GM21447 (cell line): ENCODE results near the gene UBAC2.
"Not testable (repeated sequence)": the region's sequence is repeated elsewhere in the genome, so short reads cannot be mapped to it uniquely, and the experiment has no call there.

Experiments used
- ATAC-seq: cut with Tn5 transposase; IDR thresholded peaks from one replicate; pipeline ENCODE4 v1.9.1; 2021; ENCODE audit not compliant: unreplicated experiment

The UBAC2 gene

DNA sequence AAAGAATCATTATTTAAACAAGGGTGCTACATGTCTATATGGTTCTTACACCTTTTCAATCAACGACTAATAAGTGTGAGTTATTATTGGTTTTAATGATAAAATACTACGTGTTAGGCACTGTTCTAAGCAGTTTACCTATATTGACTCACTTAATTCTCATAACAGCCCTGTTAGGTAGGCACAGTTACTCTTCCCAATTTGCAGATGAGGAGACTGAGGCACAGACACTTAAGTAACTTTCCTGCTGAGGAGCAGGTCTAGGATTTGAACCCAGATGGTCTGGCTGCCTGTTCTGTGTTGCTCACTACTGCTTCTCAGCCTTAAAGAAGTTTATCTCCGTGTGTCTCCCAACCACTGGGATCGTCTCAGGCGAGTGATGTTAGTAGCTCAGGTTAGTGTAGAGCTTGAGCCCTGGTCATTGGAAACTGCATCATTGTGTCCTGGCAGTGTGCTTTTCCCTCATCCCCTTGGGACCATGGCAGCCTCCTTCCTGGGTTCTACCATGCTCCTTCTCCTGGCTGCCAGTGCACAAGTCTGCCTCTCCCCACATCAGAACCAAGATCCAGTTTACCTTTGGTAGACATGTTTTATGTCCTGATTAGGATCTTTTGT is 10.9 kb downstream of the UBAC2 start:
- ATAC-seq, result no peak

DNA sequence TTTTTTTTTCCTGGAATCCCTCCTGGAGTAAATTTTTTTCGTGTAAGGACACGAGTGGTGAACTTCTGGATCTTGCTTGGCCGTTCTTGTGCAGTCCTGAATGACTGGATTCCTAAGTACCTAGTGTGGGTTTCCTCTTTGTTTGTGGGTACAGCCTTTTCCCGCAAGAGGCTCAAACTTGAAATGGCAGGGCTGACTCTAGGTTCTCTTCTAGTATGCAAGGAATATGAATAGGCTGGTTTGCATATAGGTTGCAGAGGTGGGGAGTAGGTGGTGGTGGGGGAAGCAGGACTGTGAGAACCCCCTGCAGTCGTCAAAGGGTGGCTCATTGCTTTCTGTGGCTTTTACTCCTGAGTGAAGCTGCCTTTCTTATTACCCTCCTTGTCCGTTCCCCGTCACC is 13.6 kb downstream of the UBAC2 start:
- ATAC-seq, result peak; percentile 75

DNA sequence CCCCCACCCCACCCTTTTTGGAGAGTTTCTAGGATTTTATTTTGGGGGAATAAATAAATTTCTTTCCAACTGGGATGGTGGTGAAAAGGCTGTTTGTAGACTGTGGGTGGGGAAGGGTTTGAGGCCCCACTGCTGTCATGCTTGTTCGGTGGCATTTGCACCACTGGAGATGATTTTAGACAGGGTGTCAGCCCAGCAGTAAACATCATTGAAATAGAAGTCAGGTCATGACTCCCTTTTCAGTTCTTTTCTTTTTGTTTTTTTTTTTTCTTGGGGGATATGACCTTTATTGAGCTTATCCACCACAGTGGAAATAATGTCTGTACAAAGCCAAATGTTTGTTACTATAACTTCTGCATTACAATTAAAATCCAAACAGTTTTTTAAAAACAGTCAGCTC is 14.1 kb downstream of the UBAC2 start:
- no peak for ATAC-seq

DNA sequence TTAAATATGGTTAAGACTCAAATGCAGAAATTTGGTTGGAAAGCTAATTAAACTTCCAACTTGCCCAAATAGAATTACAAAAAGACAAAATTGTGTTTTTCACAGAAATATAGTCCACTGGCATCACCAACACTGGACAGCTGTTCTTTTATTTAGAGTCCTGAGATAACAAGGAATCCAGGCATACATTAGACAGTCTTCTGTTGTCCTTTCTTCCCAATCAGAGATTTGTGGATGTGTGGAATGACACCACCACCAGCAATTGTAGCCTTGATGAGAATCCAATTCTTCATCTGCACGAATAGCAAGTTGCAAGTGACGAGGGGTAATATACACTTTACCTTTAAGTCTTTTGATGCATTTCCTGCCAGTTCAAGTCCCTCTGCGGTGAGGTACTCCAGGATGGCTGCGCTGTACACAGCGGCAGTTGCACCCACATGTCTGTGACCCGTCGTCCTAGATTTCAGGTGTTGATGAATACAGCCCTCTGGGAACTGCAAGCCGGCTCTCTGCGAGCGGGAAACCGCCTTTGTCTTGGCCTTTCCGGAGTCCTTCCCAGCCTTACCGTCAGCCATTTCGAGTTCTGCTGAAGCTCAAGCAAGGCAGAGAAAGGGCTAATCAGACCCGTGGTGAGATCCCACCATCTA is 14.7 kb downstream of the UBAC2 start:
- ATAC-seq, result no peak

DNA sequence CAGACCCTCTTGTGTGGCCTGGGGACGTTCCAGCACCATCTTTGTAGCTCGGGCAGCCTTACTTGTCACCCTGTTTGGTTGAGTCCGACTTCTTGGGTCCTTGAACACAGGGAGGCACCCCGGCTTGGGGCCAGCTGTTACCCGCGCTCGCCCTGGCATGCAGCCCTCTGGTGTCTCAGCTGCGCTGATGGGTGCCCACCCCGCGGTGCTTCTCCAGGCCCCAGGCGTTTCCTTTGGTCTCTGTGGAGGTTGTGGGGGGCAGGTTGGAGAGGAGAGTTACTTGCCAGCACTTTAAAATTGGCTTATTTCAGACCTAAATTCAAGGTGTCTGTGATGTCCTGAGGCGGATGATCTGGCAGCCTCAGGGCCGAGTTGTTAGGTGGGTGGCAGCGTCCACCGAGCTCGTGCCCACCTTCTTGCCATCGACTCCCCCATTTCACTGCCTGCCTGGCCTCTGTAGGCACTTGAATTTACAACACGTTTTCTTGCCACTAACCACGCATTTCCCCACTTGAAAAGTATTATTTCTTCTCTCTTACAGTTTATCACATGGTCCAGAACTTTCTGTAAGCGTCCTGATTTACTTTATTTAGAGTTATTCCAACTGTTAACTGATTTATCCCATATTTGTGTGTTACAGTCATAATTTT is 16.9 kb downstream of the UBAC2 start:
- ATAC-seq, result no peak

DNA sequence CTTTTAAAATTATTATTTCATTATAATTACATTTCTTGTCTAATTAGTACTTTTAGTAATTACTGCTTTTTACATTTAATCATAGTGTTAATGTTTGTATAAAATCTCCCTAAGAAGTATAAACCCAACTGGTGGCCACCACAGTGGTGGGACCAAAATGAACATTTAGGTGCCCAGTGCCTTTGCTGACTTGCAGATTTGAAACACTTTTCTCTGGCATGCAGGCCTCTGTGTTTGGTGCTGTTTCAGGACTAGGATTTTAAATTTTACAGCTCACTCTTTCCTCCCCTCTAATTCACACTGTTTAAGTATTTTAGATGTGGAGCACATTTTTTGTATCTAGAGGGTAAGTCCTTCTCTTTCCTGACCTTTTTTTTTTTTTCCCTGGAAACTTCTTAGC is 17.5 kb downstream of the UBAC2 start:
- ATAC-seq, result no peak

DNA sequence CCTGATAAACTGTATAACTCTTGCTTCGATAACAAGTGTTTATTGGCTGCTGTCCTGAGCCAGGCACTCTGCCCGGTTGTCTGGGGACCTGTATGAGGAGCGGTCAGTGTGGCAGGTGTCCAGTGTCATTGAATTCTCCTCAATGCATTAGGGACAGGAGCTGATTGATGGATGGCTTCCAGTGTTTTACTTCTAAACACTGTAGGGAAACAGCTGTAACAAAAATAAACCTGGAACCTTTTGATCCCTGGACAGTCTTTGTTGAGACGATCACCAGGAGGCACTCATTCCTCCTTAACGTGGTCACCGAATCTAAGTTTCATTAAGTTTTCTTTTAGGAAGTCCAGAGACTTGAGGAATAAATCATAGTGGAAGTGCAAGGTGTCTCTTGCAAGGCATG is 17.9 kb downstream of the UBAC2 start:
- no peak for ATAC-seq

DNA sequence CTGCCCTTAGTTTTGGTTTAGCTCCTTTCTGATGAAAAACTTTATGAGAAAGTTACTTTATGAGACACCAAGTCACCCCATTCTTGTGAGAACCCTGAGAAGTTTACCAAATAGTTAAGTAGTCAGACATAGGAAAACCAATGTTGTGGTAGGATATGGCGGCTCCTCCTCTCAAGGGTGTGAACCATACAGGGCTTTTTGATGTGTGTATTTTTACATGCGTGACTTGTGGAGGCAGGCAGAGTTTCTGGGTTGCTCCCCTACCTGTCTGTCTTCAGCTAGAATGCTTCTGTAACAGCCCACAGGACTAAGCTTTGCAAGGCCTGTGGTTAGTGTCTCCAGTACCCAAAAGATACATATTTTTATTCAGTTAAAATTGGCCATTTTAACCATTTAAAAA is 18.3 kb downstream of the UBAC2 start:
- ATAC-seq, result peak; percentile 53

DNA sequence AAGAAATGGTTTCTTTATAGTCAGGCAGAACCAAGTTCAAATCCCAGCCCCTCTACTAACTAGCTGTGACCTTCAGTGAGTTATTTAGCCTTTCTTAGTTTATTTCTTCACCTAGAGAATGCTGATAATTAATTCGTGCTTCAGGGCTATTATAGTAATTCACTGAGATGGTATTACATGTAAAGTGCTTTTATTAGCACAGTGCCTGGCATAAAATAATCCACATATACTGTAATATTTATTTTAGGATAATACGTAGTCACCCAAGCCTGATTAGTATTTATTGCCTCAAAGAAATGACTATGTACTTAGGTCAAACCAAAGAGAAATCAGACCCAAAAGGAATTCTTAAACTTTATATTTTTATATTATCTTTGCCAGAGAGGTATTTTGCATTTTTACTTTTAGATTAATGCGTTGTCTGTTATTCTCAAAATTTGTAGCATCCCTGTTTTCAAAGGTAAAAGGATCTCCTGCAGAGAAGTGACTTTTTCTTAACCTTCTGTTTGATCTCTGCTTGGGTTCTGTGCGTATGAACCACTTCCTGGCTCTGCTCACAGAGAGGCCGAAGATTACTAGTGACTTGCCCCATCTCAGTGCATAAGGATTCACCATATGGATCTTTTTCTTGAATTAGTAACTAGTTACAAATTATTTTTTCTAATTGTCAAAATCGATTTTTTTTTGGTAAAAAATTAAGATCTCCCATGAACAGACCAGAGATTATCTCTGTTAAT is 19.7 kb downstream of the UBAC2 start:
- no peak for ATAC-seq

DNA sequence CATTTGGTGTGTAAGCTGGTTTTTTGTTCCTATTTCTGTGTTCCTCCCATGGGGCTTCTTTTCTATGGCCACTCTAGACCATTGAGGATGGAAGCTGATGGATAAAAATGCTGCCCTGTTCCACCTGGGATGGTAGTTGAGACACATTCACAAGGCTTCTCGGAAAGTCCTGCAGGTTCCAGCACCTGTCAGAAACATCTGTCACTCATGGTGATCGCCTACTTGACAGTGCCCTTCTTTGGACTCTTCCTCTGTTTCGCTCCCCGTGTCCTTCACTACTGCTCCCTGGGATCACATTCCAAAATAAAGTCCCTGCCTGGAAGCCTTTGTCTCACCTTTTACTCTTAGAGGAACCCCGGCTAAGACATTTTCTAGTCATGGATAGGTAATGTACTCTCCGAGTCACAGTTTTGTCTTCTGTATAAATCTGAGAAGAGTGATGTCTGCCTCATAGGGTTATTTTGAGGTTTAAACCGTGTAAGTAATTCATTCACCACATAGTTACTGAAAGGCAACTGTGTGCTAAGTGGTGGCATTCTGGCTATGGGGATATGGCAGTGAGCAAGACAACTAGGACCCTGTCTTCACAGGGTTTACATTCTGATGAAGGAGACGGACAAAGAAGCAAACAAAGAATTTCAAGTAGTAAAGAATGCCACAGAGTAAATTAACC is 21.0 kb downstream of the UBAC2 start:
- ATAC-seq, result no peak

DNA sequence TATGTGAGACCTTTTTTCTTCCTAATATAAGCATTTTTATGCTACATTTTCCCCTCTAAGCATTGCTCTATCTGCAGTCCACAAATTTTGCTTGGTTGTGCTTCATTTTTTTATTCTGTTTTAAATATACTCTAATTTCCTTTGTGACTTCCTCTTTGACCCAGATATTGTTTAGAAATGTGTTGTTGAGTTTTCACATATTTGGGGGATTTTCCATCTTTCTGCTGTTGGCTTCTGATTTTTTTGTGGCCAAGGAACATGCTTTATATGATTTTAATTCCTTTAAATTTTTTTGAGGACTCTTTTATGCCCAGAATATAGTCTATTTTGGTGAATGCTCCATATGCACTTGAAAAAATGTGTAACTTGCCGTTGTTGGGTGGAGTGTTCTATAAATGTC is 22.9 kb downstream of the UBAC2 start:
- ATAC-seq, result no peak

DNA sequence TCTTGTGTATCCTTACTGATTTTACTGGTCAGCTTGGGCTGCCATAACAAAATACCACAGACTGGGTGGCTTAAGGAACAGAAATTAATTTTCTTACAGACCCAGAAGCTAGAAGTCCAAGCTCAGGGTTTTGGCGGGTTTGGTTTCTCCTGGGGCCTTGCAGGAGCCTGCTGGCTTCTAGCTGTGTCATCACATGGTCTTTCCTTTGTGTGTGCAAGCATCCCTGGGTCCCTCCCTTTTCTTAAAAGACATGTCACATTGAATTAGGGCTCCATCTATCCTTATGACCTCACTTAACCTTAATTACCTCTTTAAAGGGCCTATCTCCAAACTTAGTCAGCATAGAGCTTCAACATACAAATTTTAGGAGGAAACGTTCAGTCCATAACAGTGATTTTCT is 23.4 kb downstream of the UBAC2 start:
- ATAC-seq, result no peak

DNA sequence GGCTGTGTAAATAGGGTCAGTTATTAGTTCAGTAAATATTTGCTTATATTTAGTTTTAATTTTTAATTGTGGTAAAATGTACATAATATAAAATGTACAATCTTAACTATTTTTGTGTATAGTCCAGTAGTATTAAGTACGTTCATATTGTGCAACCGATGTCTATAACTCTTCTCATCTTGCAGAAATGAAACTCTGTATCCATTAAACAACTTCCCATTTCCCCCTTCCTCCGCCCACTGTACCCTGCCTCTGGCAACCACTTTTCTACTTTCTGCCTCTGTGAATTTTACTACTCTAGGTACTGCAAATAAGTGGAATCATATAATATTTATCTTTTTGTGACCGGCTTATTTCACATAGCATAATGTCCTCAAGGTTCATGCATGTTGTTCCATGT is 24.4 kb downstream of the UBAC2 start:
- ATAC-seq, result no peak

DNA sequence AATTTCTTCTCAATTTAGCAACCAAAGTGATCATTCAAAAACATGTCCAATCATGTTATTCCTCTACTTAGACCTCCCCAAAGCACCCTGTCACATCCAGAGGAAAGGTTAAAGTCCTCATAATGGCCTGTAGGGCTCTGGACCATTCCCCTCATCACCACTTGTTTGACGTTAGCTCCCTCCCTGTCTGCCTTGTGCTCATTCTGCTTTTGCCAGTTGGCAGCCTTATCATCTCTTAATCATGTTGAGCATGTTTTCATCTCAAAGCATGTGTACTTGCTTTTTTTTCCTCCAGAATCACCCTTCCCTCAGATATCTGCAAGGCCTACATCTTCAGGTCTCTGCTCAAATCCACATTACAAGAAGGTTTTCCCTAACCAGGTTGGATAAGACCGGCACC is 25.9 kb downstream of the UBAC2 start:
- no peak for ATAC-seq

DNA sequence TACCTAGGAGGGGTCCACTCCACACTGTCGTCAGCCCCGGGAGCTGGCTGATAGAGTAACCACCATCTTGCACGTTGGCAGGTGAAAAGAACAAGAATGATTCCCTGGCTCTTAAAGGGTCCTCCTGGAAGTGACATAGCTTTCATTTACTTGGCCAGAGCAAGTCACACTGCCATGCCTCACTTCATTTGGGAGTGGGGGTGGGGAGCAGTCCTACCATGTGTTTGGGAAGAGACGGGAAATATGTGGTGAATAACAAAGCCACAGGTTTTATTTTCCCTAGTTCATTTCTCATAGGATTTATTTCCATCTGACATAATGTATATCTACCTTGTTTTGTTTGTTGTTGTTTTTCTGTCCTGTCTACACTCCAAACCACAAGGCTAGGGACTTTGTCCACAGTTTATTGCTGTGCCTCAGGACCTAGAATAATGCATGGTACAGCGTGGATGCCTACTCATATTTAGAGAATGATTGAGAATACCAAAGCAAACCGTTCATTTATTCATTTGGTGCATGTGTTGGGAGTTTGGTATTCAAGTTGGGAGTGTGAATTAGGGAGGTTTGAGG is 26.8 kb downstream of the UBAC2 start:
- no peak for ATAC-seq

DNA sequence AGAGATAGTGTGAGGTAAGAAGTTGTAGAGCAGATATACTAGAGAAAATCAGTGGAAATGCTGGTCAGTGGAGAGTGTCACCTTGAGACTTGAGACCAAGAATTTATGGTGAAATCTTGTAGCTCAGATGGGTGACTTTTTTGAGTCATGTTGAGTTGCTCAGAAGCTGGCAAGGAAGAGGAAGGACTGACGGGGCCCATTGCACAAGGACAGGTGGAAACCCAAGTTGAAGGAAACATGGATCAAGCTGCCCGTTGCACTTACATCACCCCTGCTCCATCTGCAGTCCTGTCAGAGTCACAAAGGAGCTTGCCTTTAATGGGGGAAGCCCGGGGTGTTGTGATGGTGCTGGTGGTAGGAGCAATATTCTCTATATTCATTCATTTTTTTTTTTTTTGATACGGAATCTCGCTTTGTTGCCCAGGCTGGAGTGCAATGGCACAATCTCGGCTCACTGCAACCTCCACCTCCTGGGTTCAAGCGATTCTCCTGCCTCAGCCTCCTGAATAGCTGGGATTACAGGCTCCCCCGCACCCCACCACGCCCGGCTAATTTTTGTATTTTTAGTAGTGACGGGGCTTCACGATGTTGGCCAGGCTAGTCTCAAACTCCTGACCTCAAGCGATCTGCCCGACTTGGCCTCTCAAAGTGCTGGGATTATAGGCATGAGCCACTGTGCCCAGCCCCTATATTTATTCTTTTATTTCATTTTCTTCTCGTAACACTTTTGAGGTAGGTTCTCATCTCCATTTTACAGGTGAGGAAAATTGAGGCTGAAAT is 27.4 kb downstream of the UBAC2 start:
- ATAC-seq, result no peak

DNA sequence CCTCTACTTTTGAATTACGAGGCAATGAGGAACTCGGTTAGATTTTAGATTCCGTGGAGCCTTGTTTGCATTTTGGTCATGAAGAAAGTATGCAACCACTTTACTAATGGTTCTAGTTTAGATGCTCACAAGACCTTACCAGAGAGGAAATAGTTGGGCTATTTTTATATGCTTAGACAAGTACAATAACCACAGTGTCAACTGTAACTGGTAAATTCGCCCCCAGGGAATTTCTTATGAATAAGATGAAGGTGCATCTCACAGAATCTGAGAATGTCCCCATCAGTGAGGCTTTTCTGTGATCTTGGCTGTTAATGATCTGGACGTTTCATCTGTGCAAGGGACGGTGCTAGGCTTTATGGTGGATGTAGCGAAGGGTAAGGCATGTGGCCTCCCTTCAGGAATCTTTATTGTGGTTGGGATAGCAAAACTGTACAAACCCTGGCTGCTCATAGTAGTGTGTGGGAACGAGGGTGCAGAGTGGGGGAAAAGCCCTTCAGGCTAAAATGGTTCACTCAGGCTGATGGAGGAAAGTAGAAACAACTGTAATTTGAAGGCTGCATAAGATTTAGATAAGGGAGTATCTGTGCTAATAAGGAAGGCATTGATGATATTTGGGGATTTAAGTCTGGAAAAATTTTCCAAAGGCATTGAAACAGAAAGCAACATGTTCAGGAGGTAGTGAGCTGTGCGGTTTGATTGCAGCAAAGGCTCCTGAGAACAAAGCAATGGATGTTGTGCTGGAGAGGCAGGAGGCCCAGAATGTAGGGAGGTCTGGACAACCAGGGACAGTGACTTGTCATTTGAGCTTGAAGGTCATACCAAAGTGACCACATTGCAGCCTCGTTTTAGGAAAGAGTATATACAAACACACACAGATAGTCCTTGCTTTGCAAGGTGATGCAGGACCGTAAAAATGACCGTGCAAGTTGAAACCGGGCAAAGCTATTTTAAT is 28.4 kb downstream of the UBAC2 start:
- ATAC-seq, result peak; percentile 92

DNA sequence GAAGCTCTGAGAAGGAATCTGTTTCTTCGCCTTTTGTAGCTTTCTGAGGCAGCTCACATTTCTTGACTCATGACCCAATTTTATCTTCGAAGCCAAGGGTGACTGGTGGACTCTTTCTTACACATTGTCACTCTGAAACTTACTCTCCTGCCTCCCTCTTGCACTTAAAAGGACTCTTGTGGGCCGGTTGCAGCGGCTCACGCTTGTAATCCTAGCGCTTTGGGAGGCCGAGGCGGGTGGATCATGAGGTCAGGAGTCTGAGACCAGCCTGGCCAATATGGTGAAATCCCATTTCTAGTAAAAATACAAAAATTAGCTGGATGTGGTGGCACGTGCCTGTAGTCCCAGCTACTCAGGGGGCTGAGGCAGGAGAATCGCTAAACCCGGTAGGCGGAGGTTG is 29.9 kb downstream of the UBAC2 start:
- ATAC-seq, result not testable (repeated sequence)

DNA sequence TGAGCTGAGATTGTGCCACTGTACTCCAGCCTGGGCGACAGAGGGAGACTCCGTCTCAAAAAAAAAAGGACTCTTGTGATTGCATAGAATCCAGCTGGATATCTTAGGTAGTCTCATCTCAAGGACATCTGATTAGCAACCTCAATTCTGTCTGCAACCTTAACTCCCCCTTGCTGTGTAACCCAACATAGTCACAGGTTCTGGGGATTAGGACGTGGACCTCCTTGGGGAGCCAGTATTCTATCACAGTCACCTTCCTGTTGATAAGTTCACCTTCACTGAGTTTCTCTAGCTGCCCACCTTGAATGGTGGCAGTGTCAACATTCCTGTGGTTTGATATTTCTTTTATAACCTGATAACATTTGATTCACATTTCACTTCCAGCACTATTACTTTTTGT is 30.3 kb downstream of the UBAC2 start:
- no peak for ATAC-seq
